ENCODE data around the gene NUDT14.

DNA sequence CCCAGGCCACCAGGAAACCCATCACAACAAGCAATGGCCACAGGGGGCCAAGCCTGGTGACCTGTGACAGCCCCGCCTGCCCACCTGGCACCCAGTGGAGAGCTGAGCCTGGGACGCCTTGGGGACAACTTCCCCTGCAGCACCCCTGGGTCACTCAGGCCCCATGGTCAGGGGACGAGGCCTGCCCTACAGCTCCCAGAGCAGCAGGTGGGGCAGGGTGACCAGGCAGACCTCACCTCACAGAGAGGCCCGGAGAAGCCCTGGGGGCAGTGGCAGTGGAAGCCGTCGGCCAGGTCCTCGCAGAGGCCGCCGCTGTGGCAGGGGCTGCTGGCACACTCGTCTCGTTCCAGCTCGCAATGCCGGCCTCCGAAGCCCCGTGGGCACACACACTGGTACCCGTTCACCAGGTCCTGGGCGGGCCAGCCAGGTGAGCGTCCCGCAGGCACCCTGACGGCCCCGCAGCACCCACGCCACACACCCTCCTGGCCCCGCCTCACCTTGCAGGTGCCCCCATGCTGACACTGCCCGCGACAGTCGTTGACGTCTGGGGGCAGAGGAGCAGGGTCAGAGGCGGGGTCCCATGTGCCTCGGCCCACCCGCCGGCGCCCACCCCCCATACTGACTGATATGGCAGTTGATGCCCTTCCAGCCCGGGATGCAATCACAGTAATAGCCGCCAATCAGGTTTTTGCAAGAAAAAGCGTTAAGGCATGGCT is 30.6 kb downstream of the NUDT14 start:
- TF ChIP-seq, protein P1, sequence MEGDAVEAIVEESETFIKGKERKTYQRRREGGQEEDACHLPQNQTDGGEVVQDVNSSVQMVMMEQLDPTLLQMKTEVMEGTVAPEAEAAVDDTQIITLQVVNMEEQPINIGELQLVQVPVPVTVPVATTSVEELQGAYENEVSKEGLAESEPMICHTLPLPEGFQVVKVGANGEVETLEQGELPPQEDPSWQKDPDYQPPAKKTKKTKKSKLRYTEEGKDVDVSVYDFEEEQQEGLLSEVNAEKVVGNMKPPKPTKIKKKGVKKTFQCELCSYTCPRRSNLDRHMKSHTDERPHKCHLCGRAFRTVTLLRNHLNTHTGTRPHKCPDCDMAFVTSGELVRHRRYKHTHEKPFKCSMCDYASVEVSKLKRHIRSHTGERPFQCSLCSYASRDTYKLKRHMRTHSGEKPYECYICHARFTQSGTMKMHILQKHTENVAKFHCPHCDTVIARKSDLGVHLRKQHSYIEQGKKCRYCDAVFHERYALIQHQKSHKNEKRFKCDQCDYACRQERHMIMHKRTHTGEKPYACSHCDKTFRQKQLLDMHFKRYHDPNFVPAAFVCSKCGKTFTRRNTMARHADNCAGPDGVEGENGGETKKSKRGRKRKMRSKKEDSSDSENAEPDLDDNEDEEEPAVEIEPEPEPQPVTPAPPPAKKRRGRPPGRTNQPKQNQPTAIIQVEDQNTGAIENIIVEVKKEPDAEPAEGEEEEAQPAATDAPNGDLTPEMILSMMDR (IDR thresholded peaks at IDR 0.05; ENCODE audit: borderline replicate concordance, extremely low read depth, low read length, poor library complexity, severe bottlenecking): no peak
- no peak for TF ChIP-seq EZH2 (IDR thresholded peaks at IDR 0.05; ENCODE audit: borderline replicate concordance, low read depth, low read length, severe bottlenecking)
